GM12891 (cell line): ENCODE results near the gene WNT16.

Source experiments
- DNase-seq: peaks from one replicate; pipeline ENCODE4 v3.0.0; 2011; ENCODE audit warnings: low spot score; ENCODE audit not compliant: insufficient read length
- FAIRE-seq: peaks from 2 replicates; lab custom pipeline; 2011; peaks lifted over from hg19 to GRCh38; lab: Jason Lieb, UNC
- PAX5 ChIP-seq: IDR thresholded peaks from 2 replicates; pipeline ENCODE4 v1.6.1; 2011; ENCODE audit warnings: low read length, moderate library complexity, mild to moderate bottlenecking; ENCODE audit not compliant: insufficient read depth, severe bottlenecking
- POLR2A ChIP-seq: IDR thresholded peaks from 2 replicates; pipeline ENCODE4 v1.6.1; 2011; ENCODE audit warnings: low read depth, low read length, control low read depth
- POLR2AphosphoS5 ChIP-seq: IDR thresholded peaks from 2 replicates; pipeline ENCODE4 v1.6.1; 2011; ENCODE audit warnings: low read depth, low read length, control low read depth
- POU2F2 ChIP-seq: IDR thresholded peaks from 2 replicates; pipeline ENCODE4 v1.6.1; 2011; ENCODE audit warnings: low read depth, mild to moderate bottlenecking, control low read depth, low read length, moderate library complexity
- SPI1 ChIP-seq: IDR thresholded peaks from 2 replicates; pipeline ENCODE4 v1.6.1; 2011; ENCODE audit warnings: low read depth, low read length, control low read depth
- TAF1 ChIP-seq: IDR thresholded peaks from 2 replicates; pipeline ENCODE4 v1.6.1; 2011; ENCODE audit warnings: low read depth, low read length, control low read depth

Gene WNT16

GRCh38 chr7:121344093-121344492, 15.3 kb downstream of the WNT16 start:
- no peak for DNase-seq
- TF ChIP-seq POLR2A (no peak), POLR2AphosphoS5 (no peak)
- no peak for FAIRE-seq

- no peak for DNase-seq
- TF ChIP-seq POU2F2 (no peak), PAX5 (no peak), SPI1 (no peak), POLR2A (no peak), POLR2AphosphoS5 (no peak), TAF1 (no peak)
- no peak for FAIRE-seq
Observed at GRCh38 chr7:121344497-121344896, 15.7 kb downstream of the WNT16 start.

- FAIRE-seq, result no peak
- no peak for TF ChIP-seq POLR2AphosphoS5
- no peak for TF ChIP-seq TAF1
- no peak for TF ChIP-seq POU2F2
- no peak for TF ChIP-seq POLR2A
- TF ChIP-seq SPI1, result no peak
- TF ChIP-seq PAX5, result no peak
Observed at GRCh38 chr7:121351682-121352081, 22.9 kb downstream of the WNT16 start.

GRCh38 chr7:121352323-121352722, 23.5 kb downstream of the WNT16 start:
- FAIRE-seq, result no peak
- DNase-seq, result no peak
- no peak for TF ChIP-seq TAF1
- no peak for TF ChIP-seq POLR2AphosphoS5
- no peak for TF ChIP-seq SPI1
- TF ChIP-seq POU2F2, result no peak
- no peak for TF ChIP-seq PAX5

More at GRCh38 chr7:121351682-121352081, 22.9 kb downstream of the WNT16 start:
- DNase-seq, result no peak

GRCh38 chr7:121355574-121355973, 26.8 kb downstream of the WNT16 start:
- FAIRE-seq, result no peak
- no peak for DNase-seq

GRCh38 chr7:121360564-121360963, 31.8 kb downstream of the WNT16 start:
- TF ChIP-seq TAF1, result no peak
- no peak for TF ChIP-seq SPI1
- TF ChIP-seq POU2F2, result no peak
- TF ChIP-seq POLR2AphosphoS5, result no peak
- TF ChIP-seq PAX5, result no peak
- TF ChIP-seq POLR2A, result no peak
- DNase-seq (no peak), FAIRE-seq (no peak)

More at GRCh38 chr7:121355574-121355973, 26.8 kb downstream of the WNT16 start:
- TF ChIP-seq PAX5 (no peak), TAF1 (no peak), POLR2AphosphoS5 (no peak), POLR2A (no peak), SPI1 (no peak)

- FAIRE-seq, result peak; percentile 69
- DNase-seq, result no peak
- TF ChIP-seq POLR2AphosphoS5 (no peak), POLR2A (no peak), SPI1 (no peak), POU2F2 (no peak), TAF1 (no peak), PAX5 (no peak)
Observed at GRCh38 chr7:121366852-121367431, 38.1 kb downstream of the WNT16 start.

- no peak for DNase-seq
- no peak for TF ChIP-seq POLR2A
- TF ChIP-seq TAF1, result no peak
- no peak for TF ChIP-seq POU2F2
- no peak for TF ChIP-seq POLR2AphosphoS5
- no peak for TF ChIP-seq PAX5
- no peak for TF ChIP-seq SPI1
- FAIRE-seq, result peak; percentile 80
Observed at GRCh38 chr7:121369462-121369861, 40.7 kb downstream of the WNT16 start.

GRCh38 chr7:121371367-121371766, 42.6 kb downstream of the WNT16 start:
- TF ChIP-seq SPI1 (no peak), POU2F2 (no peak), POLR2A (no peak), PAX5 (no peak), TAF1 (no peak), POLR2AphosphoS5 (no peak)
- DNase-seq (no peak), FAIRE-seq (no peak)

GRCh38 chr7:121371883-121372282, 43.1 kb downstream of the WNT16 start:
- no peak for FAIRE-seq
- no peak for DNase-seq
- no peak for TF ChIP-seq POLR2A
- no peak for TF ChIP-seq PAX5
- TF ChIP-seq SPI1, result no peak
- TF ChIP-seq POU2F2, result no peak
